Esophagus squamous epithelium (tissue), 4 donors: Measurements from ENCODE around the gene PLA2G1B.

Experiments
- CTCF ChIP-seq, 6 experiments: fragments of 450-650 bp in 4 of 6; fragments of 200-600 bp in 2 of 6; sonication (generic) in 2 of 6; IDR thresholded peaks; one replicate each; pipeline ENCODE4 v1.5.1; 2016 to 2019; ENCODE audit warnings: antibody characterized with exemption in 6 of 6, mild to moderate bottlenecking in 4 of 6, moderate library complexity in 4 of 6
- POLR2A ChIP-seq, 4 donors: fragments of 450-650 bp; IDR thresholded peaks; one replicate each; pipeline ENCODE4 v1.6.1; 2017; ENCODE audit warnings: antibody characterized with exemption in 4 of 4, mild to moderate bottlenecking in 4 of 4, moderate library complexity in 3 of 4

DNA sequence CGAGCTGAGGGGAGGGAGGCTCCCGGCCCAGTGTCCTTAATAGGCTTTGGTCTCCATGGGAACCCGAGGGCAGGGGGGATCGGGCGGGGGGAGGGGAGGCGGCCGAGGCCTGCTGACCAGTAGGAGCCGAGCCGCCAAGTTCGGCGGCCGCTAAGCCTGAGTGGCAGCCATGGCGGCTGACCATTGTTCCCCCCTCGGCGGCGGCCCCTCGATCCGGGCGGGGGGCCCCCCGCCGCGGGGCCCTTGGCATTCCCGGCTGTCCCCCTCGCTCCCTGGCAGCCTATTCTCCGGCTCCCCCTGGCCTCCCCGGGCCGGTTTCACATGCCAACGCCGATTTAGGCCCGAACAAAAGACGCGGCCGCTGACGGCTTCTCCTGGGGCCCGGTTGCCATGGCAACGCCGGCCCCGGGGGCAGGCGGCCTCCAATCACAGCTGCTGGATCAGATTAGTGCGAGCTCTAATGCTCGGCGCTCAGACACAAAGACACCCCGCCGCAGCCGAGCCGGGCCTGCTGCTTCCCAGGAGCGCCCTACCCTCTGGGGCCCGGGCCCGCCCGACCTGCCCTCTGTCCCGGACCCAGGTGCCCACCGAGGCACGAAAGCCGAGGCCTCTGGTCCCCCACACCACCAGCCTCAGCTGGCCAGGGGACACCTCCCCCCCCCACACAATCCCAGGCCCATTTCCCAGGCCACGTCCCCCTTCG lies 34.1 kb upstream of the PLA2G1B start:
- TF ChIP-seq CTCF (IDR thresholded peaks at IDR 0.05), result no peak
- no peak for TF ChIP-seq POLR2A (IDR thresholded peaks at IDR 0.05)
